NCI-H2029 (cell line): ENCODE results near the gene DPAGT1.
"Not testable (repeated sequence)": the region's sequence is repeated elsewhere in the genome, so short reads cannot be mapped to it uniquely, and the experiment has no call there.

Experiments used
- DNase-seq: peaks from one replicate; lab custom pipeline; 2025; lab: John Stamatoyannopoulos, UW

Gene DPAGT1

GRCh38 chr11:119101759-119102423 lies at the start of gene DPAGT1:
Gene DPAGT1 (minus strand): TSS chr11:119101853. CDS start chr11:119101655, 198 bp downstream.
- DNase-seq = peak; percentile 97

GRCh38 chr11:119149786-119150275 lies 48.2 kb upstream of the DPAGT1 start:
- DNase-seq = no peak

- no peak for DNase-seq
Measured at GRCh38 chr11:119149018-119149785, 47.5 kb upstream of the DPAGT1 start, which contains the start of gene ABCG4. Gene ABCG4 (plus strand): TSS chr11:119149052. CDS start chr11:119149966, 914 bp downstream.

- no peak for DNase-seq
Measured at GRCh38 chr11:119148720-119149017, 47.0 kb upstream of the DPAGT1 start.

- no peak for DNase-seq
Measured at GRCh38 chr11:119147604-119148333, 46.1 kb upstream of the DPAGT1 start.

GRCh38 chr11:119145551-119145950 lies 43.9 kb upstream of the DPAGT1 start:
- DNase-seq = no peak

GRCh38 chr11:119144825-119145486 lies 43.3 kb upstream of the DPAGT1 start:
- DNase-seq = peak; percentile 26

- not testable (repeated sequence) for DNase-seq
Measured at GRCh38 chr11:119139276-119139675, 37.6 kb upstream of the DPAGT1 start.

GRCh38 chr11:119134389-119134978 lies 32.8 kb upstream of the DPAGT1 start:
- DNase-seq = no peak

- no peak for DNase-seq
Measured at GRCh38 chr11:119130662-119131061, 29.0 kb upstream of the DPAGT1 start.

GRCh38 chr11:119126675-119127268 lies 25.1 kb upstream of the DPAGT1 start:
- DNase-seq = no peak

- DNase-seq = no peak
Measured at GRCh38 chr11:119125821-119126220, 24.2 kb upstream of the DPAGT1 start.

- no peak for DNase-seq
Measured at GRCh38 chr11:119121811-119122124, 20.1 kb upstream of the DPAGT1 start.

- DNase-seq = peak; percentile 99
Measured at GRCh38 chr11:119121008-119121810, 19.6 kb upstream of the DPAGT1 start, which contains the start of gene HINFP. Gene HINFP (plus strand): TSS chr11:119121580. CDS start chr11:119126945, 5,365 bp downstream.

- peak; percentile 12 for DNase-seq
Measured at GRCh38 chr11:119120639-119121007, 19.0 kb upstream of the DPAGT1 start.

- DNase-seq = no peak
Measured at GRCh38 chr11:119118946-119119345, 17.3 kb upstream of the DPAGT1 start.

GRCh38 chr11:119118227-119118626 lies 16.6 kb upstream of the DPAGT1 start:
- DNase-seq = no peak

- no peak for DNase-seq
Measured at GRCh38 chr11:119117004-119117706, 15.5 kb upstream of the DPAGT1 start.

GRCh38 chr11:119116601-119117000 lies 14.9 kb upstream of the DPAGT1 start:
- no peak for DNase-seq

GRCh38 chr11:119116235-119116594 lies 14.6 kb upstream of the DPAGT1 start:
- no peak for DNase-seq
